Measurements from ENCODE around the gene LNPEP.

LNPEP gene

GRCh38 chr5:96957254-96958049 lies 21.6 kb downstream of the LNPEP start:
- DNase-seq (ENCODE audit: low read depth in 2 of 2, low spot score in 1 of 2): no peak

GRCh38 chr5:96958977-96959376 lies 23.1 kb downstream of the LNPEP start:
- DNase-seq (ENCODE audit: low read depth in 2 of 2, low spot score in 1 of 2): no peak

DNA sequence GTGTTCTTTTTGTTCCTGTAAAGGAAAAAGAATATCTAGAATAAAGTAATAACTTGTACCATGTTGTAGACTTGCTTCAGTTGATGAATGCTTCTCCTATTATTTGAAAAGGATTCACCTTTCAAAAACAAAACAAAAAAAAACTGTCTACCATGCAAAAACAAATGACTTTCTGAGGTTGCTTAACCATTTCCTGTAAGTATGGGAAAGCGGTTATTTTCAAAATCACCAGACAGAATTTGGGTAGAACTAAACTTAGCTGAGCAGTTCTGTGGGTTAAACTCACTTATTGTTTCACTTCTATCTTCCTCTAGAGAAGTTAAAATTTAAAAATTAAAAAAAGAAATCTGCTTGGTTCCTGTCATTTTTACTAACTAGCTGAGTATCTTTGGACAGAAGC lies 25.2 kb downstream of the LNPEP start:
- DNase-seq (ENCODE audit: low read depth in 2 of 2, low spot score in 1 of 2): no peak

DNA sequence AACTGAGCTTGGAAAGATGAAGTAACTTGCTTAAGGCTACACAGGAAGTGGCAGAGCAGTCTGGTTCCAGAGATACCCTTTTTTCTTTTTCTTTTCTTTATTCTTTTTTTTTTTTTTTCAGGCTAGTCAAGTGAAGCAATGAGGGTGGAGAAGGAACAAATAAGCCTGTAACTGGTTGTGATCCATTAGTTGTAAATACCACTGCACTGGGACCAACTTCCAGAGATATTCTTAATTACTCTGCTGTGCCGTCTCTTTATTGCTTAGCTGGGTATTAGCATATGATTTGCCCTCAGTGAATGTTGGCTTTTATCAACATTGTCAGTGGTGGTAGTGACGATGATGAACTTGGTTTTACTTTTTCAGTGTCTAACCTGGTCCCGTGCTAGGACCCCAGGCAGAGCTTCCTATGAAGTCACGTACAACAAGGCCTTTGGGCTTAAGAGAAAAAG lies 26.7 kb downstream of the LNPEP start:
- DNase-seq (ENCODE audit: low read depth in 2 of 2, low spot score in 1 of 2): no peak

GRCh38 chr5:96963267-96963666 lies 27.4 kb downstream of the LNPEP start:
- DNase-seq (ENCODE audit: low read depth in 2 of 2, low spot score in 1 of 2): no peak

- no peak for DNase-seq (ENCODE audit: low read depth in 2 of 2, low spot score in 1 of 2)
These were observed 30.9 kb downstream of the LNPEP start for GRCh38 chr5:96966801-96967200.

- DNase-seq (ENCODE audit: low read depth in 2 of 2, low spot score in 1 of 2): no peak
These were observed 31.5 kb downstream of the LNPEP start for GRCh38 chr5:96967400-96967799.

- no peak for DNase-seq (ENCODE audit: low read depth in 2 of 2, low spot score in 1 of 2)
These were observed 32.2 kb downstream of the LNPEP start for GRCh38 chr5:96968074-96968473.

DNA sequence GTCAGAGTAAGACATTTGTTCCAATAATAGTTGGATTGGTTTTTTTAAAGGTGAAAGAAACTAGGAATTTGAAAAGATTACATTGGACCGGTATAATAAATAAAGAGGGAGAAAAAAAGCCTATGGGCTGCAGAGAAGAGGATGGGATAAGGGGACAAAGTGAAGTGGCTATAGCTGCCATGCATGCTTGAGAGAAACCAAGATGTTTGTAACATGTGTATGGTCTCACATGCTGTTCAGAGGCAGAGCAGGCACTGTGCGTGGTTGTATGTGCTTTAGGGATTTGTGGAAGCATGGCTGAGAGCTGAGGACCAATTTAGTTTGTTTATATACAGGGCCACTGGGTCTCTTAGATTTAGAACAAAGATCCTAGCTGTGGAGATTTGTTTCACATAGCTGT lies 32.7 kb downstream of the LNPEP start:
- DNase-seq (ENCODE audit: low read depth in 2 of 2, low spot score in 1 of 2): no peak

DNA sequence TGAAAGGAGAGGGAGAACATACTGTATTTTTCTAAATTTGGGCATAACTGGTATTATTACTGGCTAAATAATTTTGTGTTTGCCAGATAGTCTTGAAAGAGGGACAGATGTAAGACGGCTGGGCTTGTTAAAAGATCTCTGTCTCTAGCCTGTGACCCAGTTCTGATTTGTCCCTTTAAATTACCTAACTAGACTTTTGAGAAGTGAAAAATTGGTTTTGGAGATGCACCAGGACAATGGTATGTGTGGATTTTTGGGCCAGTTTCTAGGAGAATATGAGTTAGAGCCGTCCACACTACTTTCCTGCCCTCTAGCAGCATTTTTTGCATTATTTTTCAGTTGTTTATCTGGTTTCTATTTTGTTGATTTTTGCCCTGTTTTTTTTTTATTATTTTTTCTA lies 33.5 kb downstream of the LNPEP start:
- no peak for DNase-seq (ENCODE audit: low read depth in 2 of 2, low spot score in 1 of 2)

DNA sequence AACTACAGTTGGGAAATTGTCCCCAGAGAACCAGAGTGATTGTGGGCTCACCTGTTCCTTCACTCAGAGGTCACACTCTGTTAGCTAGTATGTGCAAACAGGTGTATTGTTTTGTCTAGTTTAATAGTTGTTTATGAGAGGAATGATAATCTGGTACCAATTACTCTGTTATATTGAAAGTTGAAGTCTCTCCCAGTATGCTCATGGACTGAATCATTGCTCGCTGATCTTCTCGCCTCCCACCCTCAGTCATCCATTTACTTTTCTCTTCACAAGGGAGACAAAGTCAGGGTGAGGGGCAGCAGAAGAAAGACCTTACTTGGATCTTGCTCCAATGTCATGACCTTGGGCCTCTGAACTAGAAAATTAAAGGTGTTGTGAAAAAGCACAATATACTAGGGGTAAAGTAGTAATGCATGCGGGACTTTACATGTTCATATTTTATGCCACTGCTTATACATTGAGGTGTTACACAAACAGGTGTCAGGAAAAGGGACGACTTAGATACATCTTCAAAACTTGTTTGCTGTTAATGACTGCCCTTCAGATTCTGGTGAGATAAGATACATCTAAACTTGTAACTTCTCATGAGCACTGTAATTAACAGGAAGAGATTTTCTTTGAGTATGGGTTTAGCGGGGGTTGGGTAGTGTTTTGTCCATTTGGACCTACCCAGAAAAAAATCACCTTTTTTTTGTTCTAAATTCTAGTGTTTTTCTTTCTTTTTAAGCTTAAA lies 36.9 kb downstream of the LNPEP start:
- DNase-seq (ENCODE audit: low read depth in 2 of 2, low spot score in 1 of 2): no peak

DNA sequence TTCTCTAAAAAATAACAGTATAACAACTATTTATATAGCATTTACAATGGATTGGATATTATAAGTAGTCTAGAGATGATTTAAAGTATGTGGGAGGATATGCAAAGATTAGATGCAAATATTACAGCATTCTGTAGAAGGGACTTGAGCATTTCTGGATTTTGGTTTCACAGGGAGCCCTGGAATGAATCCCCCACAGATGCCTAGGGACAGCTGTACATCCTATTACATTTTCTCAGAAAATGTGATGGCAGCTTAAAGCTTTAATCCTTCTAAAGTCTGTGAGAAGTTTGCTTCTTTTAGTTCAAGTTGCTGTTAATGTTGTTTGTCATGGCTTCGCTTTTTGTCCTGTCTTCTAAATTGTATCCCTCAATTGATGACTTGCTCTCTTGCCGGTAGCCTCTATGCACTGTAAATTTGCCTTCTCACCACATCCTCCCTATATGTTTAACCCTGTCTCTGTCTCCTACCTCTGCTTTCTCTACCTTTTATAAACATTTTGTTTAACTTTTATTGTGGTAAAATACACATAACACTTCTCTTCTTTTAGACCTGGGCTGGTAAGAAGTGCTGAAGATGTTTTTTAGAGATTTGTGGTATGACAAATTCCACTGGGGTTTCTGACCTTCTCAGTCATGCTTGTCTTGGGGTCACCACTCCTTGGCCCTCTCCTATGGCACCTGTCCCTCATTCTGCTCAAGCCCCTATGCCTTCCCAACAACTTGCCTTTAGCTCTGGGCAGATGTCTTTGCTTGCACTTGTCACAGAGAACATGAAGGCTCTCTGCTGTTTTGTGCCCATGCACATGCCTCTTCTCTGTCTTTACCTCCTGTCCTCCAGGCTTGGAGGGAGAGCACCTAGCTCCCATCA lies 37.9 kb downstream of the LNPEP start:
- DNase-seq (ENCODE audit: low read depth in 2 of 2, low spot score in 1 of 2): no peak

DNA sequence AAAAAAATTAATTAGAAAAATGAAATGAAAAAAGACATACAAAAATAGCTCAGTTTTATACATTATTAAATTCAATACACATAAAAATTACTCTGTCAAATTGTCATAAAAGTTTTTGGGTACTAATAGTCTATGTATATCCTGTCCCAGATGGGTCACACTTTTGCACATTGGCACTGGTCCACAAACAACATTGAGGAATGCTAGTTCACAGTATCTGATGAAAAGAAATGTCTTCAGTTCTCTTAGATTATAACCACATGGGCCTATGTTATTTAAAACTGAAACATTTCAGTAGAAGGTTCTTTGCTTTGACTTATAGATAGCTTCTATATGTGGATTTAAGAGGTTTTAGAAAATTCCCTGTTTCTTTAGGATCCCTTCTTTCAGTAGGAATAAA lies 39.8 kb downstream of the LNPEP start:
- no peak for DNase-seq (ENCODE audit: low read depth in 2 of 2, low spot score in 1 of 2)

GRCh38 chr5:96977228-96977627 lies 41.3 kb downstream of the LNPEP start:
- DNase-seq (ENCODE audit: low read depth in 2 of 2, low spot score in 1 of 2): no peak

DNA sequence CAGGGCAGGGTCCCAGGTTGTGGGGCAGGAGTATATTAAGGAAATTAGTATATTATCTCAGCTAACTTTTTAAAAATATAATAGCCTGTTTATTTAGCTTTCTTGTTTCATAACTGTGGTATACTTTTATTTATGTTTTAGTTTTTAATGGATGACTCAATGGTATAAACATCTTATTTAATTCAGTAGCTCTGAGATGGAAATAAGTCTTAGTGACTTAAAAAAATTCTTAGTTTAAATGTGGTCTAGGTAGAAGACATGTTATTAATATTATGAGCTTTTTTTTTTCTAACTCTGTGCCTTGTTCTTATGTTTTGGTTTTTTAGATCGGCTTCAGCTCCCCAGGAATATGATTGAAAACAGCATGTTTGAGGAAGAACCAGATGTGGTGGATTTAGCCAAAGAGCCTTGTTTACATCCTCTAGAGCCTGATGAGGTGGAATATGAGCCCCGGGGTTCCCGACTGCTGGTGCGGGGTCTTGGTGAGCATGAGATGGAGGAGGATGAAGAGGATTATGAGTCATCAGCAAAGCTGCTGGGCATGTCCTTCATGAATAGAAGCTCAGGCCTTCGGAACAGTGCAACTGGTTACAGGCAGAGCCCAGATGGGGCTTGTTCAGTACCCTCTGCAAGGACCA lies 43.1 kb downstream of the LNPEP start:
- DNase-seq (ENCODE audit: low read depth in 2 of 2, low spot score in 1 of 2): no peak

GRCh38 chr5:96984506-96985192 lies 48.8 kb downstream of the LNPEP start:
- no peak for DNase-seq (ENCODE audit: low read depth in 2 of 2, low spot score in 1 of 2)

DNA sequence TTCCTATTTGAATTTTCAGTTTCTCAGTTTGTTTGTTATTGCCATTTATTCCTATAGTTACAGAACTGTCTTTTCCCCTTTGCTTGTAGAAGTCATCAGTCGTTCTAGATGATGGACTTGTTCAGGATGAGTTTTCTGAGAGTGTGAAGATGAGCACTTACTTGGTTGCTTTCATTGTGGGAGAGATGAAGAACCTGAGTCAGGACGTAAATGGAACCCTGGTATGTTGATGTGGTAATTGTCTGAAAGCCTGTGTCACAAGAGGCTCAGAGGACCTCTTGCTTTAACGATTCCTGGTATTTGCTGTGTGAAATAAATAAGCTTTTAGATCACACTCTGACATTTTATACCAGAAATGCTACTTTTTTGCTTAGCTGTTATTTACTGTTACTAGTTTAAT lies 50.6 kb downstream of the LNPEP start:
- no peak for DNase-seq (ENCODE audit: low read depth in 2 of 2, low spot score in 1 of 2)

DNA sequence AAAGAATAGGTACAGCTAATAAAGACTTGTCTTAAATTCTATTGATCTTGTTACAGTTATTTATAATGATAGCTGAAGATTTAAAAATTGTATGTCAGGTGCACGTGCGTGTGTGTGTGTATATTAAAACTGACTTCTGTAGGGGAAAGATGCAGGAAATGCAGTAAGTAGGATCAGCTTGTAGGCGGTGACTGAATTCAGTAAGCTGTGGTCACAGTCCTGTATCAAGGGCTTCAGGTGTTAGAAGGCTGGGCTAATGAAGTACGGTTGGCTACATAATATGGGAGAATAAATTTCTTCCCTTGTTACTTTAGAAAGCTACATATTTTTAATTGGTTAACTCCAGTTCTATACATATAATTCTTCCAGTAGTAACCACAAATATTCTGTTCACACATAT lies 54.2 kb downstream of the LNPEP start:
- no peak for DNase-seq (ENCODE audit: low read depth in 2 of 2, low spot score in 1 of 2)

- no peak for DNase-seq (ENCODE audit: low read depth in 2 of 2, low spot score in 1 of 2)
These were observed 55.8 kb downstream of the LNPEP start for GRCh38 chr5:96991708-96992107.

DNA sequence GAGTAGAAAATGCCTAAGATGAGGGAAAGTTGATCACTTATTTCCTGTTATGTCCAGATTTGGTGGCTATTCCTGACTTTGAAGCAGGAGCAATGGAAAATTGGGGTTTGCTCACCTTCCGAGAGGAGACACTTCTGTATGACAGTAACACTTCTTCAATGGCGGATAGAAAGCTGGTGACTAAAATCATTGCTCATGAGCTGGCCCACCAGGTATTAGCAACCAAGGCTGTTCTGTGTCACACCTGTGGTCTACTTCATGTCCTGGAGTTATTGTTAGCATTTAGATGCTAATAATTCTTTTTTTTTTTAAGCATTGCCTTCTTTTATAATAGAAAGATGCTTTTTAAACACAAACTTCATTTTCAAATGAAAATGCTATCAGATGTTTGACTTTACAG lies 57.9 kb downstream of the LNPEP start:
- no peak for DNase-seq (ENCODE audit: low read depth in 2 of 2, low spot score in 1 of 2)

DNA sequence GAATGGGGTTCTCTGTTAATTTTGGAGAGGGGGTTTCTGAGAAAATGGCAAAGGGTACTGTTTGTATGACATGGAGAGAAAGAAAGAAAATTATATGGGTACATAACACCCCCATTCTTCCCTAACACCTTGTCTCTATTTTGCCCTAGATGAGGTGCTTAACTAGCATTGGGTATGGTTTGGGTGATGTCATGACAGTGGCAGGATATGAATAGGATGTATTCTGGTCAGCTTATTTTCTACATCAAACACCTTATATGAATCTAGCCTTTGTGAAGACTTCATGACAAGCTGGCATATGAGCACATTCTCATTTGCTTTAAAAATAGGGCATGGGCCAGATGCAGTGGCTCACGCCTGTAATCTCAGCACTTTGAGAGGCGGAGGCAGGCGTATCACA lies 58.6 kb downstream of the LNPEP start:
- DNase-seq (ENCODE audit: low read depth in 2 of 2, low spot score in 1 of 2): no peak

Data from stimulated activated CD8-positive, alpha-beta memory T cell treated with anti-CD3 and anti-CD28 coated beads, Interleukin-4, amount 100 ng/mL, for 4 hours (primary cell).